ENCODE measurements around the gene TRIM22.

DNA sequence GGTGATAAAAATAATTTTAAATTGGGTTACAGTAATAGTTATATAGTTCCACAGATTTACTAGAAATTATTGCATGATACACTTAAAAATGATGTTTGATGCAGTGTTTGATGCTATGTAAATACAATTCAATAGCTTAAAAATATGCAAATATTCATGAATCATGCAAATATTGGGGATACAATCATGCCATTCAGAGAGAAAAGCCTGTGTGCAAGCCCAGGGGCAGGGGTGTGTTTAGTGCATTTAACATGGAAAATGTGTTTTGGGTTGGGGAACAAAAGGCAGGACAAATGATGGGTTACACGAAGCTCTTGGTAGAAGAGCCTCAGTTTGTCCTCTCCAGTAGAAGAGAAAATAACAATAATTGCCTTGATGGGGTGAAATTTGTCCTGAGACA is 6.0 kb downstream of the TRIM22 start:
- TF ChIP-seq, protein P1, sequence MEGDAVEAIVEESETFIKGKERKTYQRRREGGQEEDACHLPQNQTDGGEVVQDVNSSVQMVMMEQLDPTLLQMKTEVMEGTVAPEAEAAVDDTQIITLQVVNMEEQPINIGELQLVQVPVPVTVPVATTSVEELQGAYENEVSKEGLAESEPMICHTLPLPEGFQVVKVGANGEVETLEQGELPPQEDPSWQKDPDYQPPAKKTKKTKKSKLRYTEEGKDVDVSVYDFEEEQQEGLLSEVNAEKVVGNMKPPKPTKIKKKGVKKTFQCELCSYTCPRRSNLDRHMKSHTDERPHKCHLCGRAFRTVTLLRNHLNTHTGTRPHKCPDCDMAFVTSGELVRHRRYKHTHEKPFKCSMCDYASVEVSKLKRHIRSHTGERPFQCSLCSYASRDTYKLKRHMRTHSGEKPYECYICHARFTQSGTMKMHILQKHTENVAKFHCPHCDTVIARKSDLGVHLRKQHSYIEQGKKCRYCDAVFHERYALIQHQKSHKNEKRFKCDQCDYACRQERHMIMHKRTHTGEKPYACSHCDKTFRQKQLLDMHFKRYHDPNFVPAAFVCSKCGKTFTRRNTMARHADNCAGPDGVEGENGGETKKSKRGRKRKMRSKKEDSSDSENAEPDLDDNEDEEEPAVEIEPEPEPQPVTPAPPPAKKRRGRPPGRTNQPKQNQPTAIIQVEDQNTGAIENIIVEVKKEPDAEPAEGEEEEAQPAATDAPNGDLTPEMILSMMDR (conservative IDR thresholded peaks at IDR 0.05): no peak
- no peak for TF ChIP-seq ZFX (IDR thresholded peaks at IDR 0.05)

Data from C4-2B (cell line).